Activated CD4-positive, alpha-beta T cell treated with anti-CD3 and anti-CD28 coated beads, Interleukin-2, amount 50 U/mL, for 24 hours (primary cell): ENCODE results near the gene PTPRE.

Experiments
- DNase-seq, 2 donors: peaks; one replicate each; pipeline ENCODE4 v3.0.0-alpha.2; 2020; ENCODE audit warnings: low read depth in 1 of 2, low spot score in 1 of 2

Gene PTPRE

GRCh38 chr10:127882801-127883459 lies 24.0 kb upstream of the PTPRE start:
- no peak for DNase-seq

GRCh38 chr10:127883516-127883915 lies 23.4 kb upstream of the PTPRE start:
- no peak for DNase-seq

GRCh38 chr10:127884501-127884900 lies 22.4 kb upstream of the PTPRE start:
- no peak for DNase-seq

GRCh38 chr10:127886371-127887051 lies 20.4 kb upstream of the PTPRE start:
- no peak for DNase-seq

- no peak for DNase-seq
These were observed 19.1 kb upstream of the PTPRE start for GRCh38 chr10:127887541-127888415.

- DNase-seq: no peak
These were observed 18.2 kb upstream of the PTPRE start for GRCh38 chr10:127888521-127889312.

- no peak for DNase-seq
These were observed 17.2 kb upstream of the PTPRE start for GRCh38 chr10:127889605-127890195.

- no peak for DNase-seq
These were observed 16.7 kb upstream of the PTPRE start for GRCh38 chr10:127890216-127890615.

GRCh38 chr10:127890832-127891334 lies 16.0 kb upstream of the PTPRE start:
- no peak for DNase-seq

- no peak for DNase-seq
These were observed 14.2 kb upstream of the PTPRE start, which contains the start of gene CLRN3 for GRCh38 chr10:127892743-127893142. CLRN3 (minus strand) TSS chr10:127892941; CDS start chr10:127892784, 157 bp downstream.

GRCh38 chr10:127894146-127894545 lies 12.8 kb upstream of the PTPRE start:
- no peak for DNase-seq

GRCh38 chr10:127896590-127896989 lies 10.3 kb upstream of the PTPRE start:
- DNase-seq: no peak

- no peak for DNase-seq
These were observed 9.7 kb upstream of the PTPRE start for GRCh38 chr10:127897177-127897576.

- DNase-seq: no peak
These were observed 7.0 kb upstream of the PTPRE start for GRCh38 chr10:127899766-127900387.

GRCh38 chr10:127903789-127904188 lies 3.1 kb upstream of the PTPRE start:
- DNase-seq: no peak

GRCh38 chr10:127904311-127905000 lies 2.4 kb upstream of the PTPRE start:
- no peak for DNase-seq

- no peak for DNase-seq
These were observed 1.7 kb upstream of the PTPRE start for GRCh38 chr10:127905001-127905847.

GRCh38 chr10:127905848-127906261 lies 1.0 kb upstream of the PTPRE start:
- DNase-seq: no peak
